NCI-H345 (cell line): Measurements from ENCODE around the gene EIF5.

ENCODE experiments used
- DNase-seq: peaks from one replicate; lab custom pipeline; 2025; lab: John Stamatoyannopoulos, UW

Gene EIF5

DNA sequence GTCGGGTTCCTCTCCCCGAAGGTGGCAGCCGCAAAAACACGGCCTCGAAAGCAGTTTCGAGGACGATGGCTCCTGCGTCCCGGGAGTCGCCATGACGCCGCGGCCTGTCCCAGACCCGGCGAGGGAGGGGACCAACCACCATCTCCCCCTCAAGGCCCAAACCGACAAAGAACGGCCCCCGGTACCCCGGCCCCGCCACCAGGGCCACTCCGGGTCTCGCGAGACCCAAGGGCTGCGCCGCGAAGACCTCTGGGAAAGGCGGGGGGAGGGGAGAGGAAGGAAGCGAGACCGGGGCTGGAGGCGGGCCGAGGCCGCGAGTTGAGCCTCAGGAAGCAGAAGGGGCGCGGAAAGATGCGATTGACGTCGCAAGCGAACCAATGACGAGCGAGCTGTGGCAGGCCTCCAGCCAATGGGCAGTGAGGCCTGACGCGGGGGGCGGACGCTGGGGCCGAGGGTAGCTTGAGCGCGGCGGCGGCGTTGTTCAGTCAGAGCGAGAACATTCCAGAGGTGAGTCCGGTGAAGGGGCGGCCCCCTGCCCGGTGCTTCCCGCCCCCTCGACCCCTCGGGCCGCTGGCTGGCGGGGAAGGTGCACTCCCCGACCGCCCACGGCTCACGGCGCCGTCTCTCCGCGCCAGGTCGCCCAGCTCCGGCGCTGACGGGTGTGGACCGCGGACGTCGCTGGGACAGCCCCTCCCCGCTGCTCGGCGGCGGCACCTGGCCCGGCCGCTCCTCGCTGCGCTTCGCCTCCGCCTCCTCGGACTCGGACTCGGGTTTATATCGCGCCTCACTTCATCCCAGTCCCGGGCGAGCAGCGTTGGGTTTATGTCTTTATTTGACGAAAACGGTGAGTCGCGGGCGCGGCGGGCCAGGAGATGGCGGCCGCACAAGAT, at the start of gene EIF5:
TSS of gene EIF5 (plus strand) at position 484 of the 890 bp plus-strand sequence. CDS start 1,624 bp downstream, outside the sequence.
- peak; percentile 99 for DNase-seq

DNA sequence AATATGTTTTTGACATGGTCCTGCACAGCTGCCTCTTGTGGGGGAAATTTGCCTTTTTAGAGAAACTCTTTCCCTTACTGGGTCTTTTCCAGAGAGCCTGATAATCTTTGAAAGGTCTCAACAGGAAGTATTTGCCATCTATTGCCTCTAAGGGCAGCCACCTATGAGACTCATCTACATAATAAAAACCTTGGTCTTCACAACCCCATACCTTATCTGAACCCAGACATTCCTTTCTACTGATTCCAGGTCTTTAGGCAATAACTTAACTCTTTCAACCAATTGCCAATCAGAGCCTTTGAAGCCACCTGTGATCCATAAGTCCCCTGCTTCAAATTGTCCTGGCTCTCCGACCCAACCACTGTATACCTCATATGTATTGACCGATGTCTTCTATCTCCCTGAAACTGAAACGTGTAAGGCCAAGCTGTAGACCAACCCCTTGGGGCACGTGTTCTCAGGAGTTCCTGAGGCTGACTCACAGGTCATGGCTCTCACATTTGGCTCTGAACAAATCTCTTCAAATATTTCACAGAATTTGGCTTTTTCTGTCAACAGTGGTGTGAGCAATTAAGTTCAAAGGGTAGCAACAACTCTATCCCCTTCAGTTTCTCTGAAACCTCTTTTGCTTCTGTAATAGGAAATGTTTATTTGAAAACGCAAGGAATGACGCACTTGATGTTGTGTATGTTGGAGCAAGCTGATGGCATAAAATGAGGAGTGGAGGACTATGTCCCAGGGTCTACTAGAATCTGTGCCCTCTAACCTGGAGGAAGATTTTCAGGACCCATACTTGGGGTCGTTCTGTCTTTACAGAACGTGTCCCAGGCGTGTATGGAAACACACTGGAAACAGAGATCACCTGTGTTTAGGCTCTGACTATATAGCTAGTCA, 49.2 kb upstream of the EIF5 start:
- DNase-seq, result no peak

DNA sequence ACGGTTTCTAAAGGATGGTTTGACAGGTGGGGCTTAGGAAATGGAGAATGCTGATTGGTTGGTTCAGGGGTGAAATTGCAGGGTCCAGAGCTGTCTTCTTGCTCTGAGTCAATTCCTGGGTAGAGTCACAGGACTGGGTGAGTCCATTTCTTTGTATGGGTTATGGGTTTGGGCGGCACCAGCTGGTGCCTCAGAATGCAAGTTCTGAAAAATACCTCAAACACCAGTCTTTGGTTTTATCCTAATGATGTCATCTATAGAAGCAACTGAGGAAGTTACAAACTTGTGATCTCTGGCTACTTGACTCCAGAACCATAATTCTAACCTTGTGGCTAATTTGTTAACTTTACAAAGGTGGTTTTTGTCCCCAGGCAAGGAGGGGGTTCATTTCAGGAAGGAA, 47.6 kb upstream of the EIF5 start:
- no peak for DNase-seq

DNA sequence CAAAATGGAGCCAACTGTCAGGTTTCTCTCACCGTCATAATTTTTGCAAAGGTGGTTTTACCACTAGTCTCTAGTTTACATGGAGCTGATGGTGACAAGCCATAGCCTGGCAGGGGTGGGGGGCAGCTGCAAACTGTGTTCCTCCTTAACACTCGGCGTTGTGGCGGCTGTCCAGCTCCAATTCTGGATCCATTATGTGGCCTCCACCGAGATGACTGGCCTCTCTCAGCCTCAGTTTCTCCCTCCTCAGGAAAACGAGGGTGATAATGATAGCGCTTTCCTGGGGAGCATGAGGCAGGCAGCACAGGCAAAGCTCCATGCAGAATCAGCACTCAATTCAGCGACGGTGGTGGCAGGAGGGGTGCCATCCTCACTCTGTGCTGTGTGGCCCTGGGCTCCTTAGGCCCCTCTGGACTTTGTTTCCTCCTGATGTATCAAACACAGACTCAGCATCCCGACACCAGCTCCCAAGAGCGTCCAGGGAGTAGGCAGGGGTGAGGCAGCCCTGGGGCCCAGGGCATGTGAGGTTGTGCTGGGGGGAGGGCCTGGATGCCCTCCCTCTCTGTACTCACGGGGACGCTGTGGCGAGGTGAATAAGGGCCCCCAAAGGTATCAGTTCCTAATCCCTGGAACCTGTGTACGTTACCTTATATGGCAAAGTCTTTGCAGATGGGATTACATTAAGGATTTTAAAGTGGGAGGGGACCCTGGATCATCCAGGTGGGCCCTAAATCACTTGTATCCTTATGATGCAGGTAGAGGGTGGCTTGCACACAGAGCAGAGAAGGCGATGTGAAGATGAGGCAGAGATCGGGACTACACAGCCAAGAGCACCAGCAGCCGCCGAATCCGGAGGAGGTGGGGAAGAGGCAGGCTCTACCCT, 46.8 kb upstream of the EIF5 start:
- no peak for DNase-seq

DNA sequence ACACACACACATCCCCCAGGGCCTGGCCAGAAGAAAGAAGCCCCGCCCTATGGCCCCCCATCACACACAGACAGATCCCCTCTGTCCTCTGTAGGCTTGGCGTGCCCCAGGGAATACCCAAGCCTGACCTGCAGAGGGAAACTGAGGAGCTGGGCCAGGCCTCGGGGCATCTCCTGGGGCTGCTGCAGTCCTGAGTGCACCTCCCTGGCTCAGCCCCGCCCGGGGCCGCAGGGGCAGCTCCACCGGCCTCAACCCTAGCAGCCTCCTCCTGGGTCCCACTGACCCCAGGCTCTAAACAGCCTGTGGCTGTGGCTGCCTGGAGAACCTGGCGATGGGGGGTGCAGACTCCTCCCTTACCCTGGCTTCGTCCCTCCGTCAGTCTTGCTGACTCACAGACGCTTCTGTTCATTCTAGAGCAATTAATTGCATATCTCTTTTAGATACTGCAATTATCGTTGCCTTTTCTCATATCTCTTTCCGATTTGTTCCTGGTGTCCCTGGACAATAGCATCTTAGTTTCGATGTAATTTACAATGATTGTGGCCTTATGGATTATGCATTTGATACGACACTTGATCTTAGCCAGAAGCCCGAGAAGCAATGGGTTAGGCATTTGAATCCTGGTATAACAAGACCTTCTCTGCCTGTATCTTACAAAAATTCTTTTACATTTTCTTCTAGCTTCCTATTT, 45.8 kb upstream of the EIF5 start:
- no peak for DNase-seq

DNA sequence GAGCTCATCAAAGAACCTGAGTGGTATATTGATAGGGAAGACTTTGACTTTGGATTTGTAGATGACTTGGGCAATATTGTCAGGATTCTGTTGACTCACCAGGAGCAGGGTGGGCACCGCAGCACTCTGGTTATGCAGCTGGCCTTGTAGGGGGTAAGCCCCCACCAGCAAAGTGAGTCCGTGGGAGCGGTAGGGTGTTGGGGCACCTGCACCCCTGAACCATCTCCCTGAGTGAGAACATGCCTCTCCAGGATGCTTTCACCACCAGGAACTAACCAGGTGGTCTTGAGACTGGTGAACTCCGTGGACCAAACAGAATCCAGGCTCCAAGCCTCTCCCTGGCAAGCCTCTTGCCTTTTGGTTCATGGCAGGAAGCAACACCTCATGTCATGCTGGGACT, 44.0 kb upstream of the EIF5 start:
- no peak for DNase-seq

DNA sequence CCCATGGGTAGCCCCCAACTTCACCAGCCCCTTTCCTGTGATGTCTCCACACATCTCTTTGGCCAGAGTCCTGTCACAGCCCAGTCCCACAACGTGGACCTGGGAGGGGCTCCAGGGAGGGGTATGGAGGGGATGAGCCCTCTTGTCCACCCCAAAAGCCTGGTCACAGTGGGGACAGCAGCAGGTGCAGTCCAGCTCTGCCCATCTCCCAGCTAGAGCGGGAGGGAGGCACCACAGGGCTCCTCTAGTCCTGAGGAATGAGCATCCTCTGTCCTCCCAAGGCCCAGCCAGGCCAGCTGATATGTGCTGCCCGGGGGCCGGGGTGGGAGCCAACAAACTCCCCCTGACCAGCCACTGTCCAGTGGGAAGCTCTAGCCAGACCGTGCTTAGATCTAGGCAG, 43.5 kb upstream of the EIF5 start:
- no peak for DNase-seq

DNA sequence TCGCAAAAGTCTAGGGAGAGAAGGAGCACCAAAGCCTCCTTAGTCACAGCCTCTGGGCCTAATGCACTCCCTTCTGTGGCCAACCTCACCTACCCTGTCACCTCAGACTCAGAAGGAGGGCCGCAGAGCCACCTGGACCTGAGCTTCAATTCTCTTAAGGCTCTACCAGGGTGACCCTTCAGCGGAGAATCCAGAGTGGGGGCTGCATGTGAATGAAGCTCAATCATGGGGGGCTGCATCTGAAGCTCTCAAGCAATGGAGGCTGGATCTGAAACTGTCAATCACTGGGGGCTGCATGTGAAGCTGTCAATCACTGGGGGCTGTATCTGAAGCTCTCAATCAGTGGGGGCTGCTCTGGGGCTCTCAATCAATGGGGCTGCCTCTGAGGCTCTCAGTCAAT, 43.1 kb upstream of the EIF5 start:
- DNase-seq, result no peak

DNA sequence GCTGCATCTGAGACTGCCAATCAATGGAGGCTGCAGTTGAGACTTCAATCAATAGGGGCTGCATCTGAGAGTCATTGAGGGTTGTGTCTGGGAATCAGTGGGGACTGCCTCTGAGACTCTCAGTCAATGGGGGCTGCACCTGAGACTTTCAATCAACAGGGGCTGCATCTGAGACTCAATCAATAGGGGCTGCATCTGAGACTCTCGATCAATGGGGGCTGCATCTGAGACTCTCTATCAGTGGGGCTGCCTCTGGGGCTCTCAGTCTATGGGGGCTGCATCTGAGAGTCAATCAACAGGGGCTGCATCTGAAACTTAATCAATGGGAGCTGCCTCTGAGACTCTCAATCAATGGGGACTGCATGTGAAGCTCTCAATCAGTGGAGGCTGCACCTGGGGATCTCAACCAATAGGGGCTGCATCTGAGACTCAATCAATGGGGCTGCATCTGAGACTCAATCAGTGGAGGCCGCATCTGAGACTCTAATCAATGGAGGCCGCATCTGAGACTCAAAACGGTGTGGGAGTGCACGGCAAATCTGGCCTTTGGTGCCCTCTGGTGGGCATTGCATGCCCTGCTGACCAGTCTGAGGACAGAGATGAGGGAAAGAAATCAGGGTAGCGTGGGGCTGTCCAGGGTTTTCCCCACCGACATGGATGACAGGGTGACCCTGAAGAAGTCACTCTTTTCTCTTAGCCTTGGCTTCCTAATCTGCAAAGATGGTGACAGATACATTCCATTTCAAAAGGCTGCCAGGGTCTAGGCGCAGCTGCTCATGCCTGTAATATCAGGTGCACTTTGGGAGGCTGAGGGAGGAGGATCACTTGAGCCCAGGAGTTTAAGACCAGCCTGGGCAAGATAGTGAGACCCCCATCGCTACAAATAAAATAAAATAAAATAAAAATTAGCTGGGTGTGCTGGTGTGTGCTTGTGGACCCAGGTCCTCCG, 41.3 kb upstream of the EIF5 start:
- DNase-seq, result peak; percentile 79

DNA sequence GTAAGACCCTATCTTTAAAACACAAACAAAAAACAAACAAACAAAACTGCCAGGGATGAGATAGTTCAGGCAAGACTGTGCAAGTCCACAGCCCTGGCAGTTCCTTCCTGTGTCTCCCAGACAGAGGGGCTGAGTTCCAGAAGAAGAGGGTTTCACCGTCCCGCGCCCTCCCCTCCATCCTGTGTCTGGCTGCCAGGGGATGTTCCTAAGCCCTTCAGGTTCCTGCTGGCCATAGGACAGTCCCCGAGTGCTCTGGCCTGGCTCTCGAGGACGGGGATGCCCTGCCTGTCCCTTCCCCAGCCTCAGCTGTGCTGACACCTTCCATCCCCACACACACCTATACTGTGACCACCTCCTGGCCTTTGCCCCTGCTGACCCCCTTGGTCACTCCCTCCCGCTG, 40.6 kb upstream of the EIF5 start:
- DNase-seq, result no peak

DNA sequence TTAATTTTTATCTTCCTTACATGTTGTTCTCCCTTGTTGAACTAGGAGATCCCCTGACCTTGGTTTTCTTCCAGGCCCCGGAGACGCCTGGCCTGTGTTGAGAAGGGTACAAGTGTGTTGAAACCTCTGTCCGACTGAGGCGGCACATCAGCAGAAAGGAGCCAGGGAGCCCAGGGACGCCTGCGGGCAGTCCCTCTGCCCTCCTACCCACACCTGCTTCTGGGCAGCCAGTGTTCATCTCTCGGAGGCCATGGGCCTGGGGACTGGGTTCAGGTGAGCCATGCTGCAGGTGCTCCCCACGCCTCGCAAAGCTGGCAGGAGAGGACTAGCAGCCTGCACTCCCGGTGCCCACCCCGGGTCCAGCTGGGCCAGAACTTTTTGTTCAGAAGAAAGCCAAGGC, 39.9 kb upstream of the EIF5 start:
- DNase-seq, result no peak

DNA sequence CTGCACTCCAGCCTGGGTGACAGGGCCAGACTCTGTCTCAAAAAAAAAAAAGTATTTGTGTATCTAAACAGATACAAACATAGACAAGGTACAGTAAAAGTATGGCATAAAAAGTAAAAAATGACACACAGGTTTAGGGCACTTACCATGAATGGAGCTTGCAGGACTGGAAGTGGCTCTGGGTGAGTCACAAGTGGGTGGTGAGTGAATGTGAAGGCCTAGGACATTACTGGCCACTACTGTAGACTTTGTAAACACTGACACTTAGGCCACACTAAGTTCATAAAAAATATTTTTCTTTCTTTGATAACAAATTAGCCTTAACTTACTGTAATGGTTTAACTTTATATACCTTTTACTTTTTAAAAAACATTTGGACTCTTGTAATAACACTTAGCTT, 38.0 kb upstream of the EIF5 start:
- DNase-seq, result no peak

DNA sequence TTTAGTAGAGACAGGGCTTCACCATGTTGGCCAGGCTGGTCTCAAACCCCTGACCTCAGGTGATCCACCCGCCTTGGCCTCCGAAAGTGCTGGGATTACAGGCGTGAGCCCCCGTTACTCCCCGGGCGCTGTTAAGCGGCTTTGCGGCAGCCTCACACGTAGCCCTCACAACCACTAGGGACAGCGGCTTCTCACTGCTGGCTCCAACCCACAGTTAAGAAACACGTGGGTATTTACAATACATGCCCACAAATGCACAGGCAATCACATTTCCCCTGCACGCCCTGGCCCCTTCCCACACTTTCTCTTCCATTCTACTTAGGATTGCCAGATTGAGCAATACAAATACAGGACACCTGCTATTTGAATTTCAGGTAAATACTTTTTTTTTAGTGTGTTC, 37.0 kb upstream of the EIF5 start:
- DNase-seq, result no peak

DNA sequence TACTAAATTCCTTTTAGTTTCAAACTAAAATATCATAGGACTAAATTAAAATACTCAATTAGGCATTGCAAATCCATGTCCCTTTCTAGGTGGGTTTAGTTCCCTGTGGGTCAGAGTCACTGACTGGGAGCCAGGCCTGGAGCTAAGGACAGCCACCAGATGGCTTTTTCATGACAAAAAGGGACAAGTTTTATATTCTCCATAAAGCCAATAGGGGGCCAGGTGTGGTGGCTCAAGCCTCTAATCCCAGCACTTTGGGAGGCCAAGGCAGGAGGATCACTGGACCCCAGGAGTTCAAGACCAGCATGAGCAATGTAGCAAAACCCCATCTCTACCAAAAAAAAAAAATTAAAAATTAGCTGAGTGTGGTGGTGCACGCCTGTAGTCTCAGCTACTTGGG, 35.4 kb upstream of the EIF5 start:
- DNase-seq, result no peak

DNA sequence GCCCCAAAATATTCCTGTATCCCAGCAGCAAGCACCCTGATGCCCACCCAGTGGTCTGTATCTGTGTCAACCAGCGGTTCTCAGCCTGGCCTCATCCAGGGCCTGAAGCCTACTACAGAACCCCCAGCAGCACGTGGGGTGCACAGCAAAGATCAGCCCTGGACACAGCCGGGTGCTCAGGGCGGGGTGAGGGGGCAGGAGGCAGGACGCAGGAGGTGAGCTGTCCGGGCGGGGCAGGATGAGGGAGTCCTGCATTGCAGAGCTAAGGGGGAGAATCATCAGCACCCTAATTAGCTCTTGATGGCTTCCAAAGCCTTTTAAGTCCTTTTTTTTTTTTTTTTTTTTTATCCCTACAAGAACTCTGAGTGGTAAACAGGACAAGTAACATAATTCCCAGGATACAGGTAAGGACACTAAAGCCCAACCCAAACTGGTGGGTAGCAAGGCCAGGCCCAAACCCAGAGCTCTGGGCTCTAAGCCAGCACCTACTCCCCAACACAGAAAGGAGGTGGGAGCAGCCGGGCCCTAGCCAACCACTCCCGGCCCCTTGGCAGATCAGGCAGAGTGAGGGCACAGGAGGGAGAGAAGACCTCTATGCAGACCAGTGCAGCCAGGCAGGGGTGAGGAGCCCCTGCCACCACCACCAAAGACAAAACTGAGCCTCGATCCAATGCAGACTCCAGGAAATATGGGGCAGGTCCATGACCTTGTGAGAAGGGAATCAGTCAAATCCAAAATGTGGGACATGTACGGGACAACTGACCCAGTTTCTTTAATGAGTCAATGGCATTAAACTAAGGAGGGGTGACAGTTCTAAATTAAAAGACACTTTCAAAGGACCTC, 32.3 kb upstream of the EIF5 start:
- no peak for DNase-seq

DNA sequence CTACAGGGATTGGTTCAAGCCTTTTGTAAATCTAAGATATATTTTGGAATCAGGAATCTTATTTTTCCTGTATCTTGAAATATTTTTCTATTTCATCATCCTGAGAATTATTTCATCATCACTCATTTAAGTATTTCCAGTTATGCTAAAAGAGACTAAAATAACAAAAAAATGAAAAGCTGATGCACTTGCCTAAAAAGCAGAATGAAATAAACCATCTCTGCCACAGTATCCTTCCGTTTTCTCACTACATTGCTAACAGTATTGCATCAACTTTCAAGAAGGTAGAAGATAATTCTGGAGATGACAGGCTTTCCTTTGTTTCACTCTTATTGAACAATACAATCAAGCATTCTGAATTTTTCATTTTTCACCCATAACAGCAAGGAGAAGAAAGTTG, 31.1 kb upstream of the EIF5 start:
- DNase-seq, result no peak

DNA sequence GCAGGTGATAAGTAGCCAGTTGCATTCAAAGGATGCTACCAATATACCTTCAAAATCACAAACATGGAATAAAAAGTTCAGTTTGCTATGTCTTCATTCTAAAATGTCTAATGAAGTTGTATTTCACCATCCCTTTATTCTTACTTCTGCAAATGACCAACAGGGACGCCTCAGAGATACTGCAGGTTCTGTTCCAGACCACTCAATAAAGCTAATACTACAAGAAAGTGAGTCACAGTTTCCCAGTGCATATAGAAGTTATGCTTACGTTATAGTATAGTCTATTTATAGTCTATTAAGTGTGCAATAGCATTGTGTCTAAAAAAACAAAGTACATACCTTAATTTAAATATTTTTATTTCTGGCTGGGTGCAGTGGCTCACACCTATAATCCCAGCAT, 29.3 kb upstream of the EIF5 start:
- no peak for DNase-seq

DNA sequence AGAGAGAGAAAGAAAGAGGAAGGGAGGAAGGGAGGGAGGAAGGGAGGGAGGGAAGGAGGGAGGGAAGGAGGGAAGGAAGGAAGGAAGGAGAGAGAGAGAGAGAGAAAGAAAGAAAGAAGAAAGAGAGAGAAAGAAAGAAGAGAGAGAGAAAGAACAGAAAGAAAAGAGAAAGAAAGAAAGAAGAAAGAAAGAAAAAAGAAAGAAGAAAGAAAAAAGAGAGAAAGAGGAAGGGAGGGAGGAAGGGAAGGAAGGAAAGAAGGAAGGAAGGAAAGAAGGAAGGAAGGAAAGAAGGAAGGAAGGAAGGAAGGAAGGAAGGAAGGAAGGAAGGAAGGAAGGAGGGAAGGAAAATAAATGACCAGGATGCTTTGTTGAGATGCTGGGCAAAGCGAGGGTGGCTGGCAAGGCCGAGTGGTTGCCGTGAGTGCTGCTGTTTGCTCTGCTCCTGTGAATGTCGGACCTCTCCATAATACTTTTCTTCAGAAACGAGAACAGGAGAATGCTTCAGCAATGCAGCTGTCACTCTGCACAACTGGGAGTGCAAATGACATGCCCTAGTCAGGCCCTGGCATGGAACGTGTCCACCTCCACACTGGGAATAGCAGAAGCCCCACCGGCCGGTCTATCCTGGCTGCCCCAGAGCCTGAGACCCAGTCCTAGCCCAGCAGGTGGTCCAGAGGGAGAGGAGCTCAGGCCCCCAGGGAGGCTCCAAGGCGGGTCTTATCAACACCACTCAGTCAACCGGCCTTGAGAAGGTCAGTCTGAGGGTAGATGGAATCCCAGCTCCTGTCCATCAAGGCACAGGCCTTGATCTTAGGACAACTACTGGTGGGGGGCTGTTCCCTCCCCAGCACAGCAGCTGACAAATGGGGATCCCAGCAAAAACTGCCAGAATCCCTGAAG, 25.1 kb upstream of the EIF5 start:
- DNase-seq, result no peak
